ENCODE measurements around the gene UBE2O.

UBE2O gene

DNA sequence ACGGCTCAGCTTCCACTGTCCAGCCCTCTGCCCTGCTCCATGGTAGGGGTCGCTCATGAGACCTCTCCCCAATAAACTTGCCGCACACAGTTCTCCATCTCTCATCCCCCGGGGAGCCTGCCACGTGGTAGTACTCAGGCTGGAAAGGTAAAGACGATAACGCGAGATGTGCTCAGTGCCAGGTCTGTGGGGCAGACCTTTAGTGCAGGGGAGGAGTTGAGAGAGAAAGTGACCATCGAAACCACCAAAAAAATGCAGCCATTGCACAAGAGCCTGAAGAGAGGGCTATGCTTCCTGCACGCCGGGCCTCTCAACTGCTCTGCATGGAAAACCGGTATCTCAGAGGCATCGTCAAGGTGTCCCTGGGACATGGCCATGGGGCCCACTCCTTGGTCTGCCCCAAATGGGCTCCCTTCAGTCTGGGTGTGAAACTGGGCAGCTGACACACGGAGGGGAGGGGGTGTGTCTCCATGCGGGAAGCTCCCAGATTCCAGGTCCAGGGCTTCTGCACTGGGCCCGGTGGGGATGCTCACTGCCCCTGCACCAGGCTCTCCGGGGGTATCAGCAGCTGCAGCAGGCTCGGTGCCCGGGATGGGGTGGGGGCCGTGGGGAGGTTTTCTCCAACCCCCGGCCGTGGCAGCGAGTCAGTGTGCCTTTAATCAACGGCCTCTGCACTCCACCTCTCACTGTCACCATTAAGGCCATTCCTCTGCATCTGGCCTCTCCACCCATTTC, 9.8 kb upstream of the UBE2O start:
- no peak for DNase-seq

DNA sequence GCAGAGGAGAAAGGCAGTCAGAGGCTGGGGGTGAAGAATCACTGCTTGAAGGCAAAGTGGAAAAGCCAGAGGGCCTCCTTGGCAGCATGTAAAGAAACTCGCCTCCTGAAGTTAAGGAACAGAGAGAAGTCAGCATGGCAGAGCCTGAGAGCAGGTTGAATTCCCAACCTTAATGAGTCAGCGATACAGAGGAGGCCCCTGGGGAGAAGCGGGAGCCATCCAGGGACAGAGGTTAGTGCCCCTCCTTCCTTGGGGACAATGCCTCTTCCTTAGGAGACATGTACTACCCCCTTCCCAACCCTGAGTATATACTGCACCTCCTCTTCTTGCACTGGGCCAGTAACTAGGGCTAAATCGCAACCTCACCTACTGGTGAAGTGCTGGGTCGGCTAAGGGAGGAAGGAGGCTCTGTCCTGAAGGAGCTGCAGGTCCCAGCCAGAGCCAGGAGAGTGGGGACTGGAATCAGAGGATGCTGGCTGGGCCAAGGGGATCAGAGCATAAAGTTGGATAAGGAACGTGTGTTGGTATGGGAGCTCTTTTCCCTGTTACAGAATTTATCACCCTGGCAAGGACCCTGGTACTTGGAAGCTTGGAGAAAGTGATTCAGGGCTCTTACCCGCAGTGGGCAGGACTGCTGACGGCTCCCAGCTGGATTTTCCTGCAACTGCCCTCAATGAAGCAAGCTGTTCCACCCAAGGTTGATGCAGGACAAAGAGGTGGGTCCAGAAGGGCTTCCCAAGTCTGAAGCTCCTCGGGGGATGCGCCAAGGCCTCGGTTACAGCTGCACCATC, 9.0 kb upstream of the UBE2O start:
- no peak for DNase-seq

DNA sequence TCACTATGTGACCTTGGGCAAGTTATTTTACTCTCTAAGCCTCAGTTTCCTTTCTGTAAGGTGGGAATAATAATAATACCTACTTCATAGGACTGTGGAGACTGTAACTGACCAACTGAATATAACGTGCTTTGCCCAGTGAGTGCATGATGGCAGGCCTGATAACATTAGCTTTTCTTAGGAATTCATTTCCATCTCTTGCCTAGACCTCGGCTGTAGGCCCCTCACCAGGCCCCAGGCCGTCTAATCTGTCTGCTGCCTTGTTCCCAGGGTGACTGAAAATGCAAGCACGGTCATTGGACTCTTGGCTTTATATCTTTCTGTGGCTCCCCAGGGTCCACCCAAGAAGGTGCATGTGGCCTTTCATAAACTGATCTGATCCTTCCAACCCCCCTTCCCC, 6.7 kb upstream of the UBE2O start:
- DNase-seq = no peak

DNA sequence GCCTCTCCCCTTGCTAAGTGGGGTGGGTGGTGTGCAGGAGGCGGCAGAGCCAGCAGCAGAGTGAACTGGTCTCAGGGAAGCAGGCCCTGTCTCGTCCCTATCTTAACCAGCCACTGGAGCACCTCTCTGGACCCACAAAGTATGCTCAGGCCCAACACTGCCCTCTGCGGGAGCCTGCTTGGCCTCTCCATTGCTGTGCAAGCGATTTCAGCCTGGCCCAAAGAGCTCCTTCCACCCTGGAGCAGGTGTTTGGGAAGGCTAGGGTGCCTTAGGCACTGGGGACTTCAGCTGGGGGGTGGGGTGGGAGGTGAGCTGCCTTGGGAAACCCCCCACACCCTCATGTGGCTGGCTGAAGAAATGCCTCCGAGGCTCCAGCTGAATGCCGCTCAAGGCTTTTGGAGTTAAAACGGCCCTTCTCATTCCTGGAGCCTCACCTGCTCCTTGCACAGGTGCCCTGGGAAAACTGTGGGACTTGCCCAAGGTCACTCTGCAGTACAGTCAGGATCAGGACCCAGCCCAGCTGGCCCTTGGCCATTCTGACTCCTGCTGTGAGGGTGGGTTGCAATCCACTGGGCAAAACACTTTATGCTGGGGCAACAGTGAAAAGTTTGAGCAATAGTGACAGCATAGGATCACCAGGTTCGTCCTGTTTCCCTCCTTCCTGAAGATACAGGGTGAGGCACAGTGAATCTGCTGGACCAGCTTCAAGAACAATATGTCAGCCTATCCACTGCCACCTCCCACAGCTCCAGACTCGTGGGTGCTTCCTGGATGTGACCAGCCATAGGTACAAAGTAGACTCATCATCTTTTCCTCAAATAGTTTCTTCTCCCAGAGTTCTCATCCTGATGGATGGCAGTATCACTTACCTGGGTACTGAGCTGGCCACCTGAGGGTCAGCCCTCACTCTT, 5.9 kb upstream of the UBE2O start:
- DNase-seq = no peak

DNA sequence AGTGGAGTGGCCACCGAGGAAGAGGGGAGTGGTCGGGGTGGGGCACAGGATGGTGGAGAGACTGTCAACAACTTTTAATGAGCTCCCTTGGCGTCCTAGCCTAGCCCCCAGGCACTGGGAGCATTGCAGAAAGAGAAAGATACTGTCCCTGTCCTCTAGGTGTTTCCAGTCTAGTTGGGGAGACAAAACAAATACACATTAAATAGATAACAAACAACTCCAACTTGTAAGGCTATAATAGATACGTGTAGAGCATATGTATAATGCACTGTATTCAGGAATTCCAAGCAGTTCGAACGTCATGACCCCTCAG, 435 bp upstream of the UBE2O start:
- no peak for DNase-seq

DNA sequence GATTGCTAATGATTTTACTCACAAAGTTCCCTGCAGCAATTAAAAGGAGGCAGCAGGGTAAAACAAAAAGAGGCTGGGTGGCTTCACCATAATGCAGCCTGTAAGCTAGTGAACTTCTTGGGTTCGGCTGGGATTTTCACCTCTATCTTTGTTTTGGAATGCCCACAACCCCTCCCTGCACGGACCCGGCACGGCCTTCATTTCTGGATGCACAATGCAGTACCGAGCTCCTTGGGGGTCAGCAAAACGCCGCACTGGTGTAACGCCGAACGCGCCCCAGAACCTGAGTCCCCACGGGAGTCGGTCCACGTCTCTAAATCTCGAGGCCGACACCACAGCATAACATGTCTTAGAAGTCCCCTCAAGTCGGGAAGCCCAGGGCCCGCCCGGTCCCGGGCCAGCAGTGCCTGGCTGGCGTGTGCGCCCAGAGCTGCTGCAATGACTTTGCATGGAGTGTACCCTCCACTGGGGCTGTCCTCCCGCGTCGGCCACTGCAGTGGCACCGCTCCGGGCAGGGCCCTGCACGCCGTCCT, 759 bp downstream of the UBE2O start:
- no peak for DNase-seq

DNA sequence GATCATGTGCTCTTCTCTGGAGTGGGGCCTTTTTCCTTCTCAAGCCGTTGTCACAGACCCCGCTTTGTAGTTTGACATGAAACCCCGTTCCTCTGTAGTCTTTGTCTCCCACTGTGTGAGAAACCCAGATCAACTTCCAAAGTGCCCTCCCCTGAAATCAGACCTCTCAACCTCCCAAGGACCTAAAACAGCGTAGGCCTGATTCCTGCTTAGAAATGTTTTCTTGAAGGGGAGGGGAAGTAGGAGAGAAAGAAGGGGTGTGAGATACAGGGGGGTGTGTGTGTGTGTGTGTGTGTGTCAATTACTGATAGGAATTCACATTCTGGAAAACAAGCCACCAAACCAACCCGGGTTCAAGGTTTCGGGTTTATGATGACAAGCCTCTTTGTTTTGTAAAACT, 1.4 kb downstream of the UBE2O start:
- no peak for DNase-seq

DNA sequence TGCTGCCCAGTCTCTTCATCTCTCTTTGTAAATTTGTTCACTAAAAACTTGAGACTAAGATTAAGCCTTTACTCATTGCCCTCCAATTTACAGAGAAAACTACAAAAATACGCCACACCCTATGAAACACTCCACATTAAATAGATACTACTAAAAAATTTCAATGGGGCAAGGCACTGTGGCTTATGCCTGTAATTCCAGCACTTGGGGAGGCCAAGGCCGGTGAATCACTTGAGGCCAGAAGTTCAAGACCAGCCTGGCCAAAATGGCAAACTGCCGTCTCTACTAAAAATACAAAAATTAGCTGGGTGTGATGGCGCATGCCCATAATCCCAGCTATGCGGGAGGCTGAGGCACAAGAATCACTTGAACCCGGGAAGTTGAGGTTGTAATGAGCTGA, 3.8 kb downstream of the UBE2O start:
- DNase-seq = no peak

DNA sequence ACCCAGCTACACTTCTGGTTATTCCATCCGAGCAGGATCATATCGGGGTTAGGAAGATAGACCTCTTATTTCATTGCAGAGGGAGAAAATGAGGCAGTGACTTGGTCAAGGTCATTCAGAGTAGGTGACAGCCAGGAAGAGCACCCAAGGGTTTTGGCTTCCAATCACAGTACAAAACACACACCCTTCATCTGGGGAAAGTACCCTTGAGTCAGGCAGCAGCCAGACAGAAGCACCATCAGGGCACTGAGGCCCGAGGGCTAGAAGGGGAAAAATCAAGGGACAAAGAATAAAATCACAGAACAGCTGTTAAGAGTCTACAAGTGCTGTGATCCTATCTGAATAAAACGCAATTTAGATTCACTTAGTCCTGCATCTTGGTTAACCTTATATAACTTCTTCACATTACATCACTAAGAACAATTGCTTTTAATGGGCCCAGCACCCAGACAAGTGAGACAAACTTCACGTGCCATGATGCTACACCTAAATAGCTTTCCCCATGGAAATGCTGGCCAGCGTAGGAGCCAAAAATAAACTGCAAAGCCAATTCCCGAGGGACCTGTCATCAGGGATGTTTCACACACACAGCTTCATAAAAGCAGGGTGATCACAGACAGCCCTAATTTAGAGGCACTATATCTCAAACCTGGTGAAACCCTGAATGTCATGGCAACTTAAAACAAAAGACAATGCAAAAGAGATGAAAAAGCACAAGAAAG, 4.9 kb downstream of the UBE2O start:
- no peak for DNase-seq

DNA sequence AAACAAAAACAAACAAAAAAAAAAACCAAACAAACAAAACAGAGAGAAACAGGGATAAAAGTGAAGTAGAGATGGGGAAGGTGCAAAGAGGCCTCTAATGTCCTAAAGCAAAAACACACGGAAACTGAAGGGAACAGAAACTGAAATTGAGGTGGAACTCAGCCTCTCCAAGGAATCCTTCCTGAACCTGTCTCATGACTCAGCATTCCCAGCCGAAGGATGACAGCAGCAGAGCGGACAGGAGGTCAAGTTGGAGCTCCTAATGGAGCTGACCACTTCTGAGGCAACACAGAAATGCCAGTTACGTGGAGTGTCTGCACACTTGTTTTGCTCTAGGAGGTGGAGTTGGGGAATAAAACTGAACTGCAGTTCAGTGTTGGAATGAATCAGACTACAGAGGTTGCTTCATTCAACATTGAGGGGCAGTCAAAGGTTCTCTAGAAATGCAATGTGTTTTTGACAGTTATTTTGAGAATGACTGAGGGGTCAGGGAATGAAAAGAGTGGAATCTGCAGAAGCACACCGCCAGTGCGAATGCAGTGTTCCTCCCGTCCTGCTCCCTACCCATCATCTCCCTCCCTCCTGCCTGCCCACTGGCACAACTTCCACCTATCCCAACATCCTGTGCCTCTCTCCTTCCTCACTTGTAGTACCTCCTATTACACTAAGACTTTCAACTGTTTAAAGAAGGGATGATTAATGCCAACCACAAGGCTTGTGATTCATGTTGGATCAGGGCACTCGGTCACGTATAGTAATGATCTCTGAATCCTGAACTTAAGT, 6.3 kb downstream of the UBE2O start:
- DNase-seq = no peak

DNA sequence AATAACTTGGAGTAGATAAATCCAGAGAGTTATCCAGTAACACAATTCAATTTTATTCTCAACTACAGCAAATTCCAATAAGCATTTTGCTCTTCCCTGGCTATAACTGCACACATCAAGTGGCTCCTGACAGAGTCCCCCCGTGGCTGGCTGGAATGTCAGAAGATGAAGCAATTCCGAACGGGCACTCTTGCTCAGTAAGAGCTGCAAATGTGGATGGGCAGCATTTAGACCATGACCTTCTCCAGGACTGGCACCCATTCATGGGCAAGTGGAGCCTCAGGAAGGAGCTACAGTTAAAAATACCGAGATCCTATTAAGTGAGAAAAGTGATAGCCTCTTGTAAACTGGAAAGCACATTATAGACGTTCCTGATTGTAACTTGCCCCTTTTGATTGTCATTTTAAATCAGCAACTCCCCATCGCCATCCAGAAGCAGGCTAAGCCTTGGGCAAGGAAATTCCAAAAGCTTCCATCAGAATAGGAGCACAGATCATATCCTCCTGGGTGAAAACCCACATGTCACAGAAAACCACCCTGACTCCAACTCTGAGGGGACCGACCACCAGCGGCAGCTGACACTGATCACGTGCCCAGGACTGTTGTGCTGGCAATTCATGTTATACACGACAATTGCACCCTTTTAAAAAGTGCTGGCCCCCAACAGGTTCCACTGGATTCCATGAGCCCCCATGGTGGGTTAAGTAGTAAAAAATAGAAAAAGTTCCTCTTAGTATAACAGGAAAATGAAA, 7.1 kb downstream of the UBE2O start:
- DNase-seq = no peak

DNA sequence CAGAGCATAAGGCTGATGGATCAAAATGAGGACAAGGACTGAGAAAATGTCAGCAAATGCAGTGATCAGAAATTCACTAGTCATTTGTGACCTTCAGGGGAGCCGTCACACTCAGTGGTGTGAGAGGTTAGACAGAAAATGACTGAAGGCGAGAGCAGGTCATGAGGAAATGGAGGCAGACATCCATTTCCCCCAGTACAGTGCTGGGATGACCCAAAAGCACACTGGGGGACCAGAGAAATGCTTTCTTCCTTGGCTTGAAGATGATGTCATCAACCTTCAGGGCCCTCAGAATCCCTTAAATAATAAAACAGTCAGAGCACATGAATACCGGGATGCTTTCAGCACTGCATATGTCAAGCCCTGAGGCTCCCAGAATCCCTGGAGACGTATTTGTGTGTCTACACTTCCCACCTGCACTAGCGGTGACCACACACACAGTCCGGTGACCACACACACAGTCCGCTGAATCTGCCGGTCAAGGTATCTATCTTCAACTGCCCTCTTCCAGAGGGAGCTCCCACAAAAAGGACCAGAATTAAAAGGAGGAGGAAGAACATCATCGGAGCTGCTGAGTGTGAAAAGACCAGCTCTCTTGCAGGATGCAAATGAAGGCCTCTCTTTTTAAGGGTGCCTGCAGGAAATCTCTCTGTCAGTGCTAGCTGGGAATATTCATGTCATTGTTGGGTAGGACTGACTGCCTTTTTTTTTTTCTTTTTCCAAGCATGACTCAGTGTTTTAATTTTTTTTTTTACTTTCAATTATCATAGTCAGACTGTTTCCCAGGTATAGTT, 8.2 kb downstream of the UBE2O start:
- DNase-seq = no peak

DNA sequence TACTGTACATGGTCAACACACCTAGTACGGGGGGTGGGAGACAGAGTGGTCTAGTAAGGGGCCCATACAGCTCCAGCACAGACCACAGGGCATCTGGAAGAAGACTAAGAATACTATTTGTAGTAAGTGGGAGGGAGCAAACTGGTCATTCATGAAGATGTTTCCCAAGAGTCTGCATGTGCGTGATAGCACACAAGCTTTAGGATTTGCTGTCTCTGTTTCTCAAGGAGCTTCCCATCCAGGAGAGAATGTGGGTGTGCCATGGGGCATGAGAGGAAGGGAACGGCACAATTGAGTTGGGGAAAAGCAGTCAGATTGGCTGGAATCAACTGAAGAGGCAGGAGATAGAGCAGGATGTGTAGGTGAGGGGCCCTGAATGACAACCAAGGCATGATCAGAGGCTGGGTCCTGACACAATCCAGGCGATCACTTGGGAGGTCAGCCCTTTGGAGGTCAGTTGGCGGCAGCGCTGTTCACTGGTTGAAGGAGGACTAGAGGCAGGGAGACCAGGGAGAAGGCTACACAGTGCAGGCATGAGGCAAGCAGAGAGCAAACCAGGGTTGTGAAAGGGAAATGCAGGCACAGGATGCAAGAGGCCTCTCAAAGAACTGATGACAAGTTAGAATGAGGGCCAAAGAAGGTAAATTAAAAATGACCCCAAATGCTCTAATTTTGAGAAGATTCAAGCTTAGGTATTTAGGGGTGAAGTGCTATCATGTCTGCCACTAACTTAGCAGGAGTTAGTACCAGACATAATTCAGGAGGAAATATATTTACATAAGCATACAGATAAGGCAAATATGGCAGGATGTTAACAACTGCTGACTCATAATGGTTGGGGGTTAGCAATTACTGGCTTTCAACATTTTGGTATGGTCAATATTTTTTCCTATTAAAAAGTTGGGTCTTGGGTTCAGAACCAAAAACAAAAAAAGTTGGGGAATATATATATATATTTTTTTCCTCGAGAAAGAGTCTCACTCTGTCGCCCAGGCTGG, 10.3 kb downstream of the UBE2O start:
- no peak for DNase-seq

DNA sequence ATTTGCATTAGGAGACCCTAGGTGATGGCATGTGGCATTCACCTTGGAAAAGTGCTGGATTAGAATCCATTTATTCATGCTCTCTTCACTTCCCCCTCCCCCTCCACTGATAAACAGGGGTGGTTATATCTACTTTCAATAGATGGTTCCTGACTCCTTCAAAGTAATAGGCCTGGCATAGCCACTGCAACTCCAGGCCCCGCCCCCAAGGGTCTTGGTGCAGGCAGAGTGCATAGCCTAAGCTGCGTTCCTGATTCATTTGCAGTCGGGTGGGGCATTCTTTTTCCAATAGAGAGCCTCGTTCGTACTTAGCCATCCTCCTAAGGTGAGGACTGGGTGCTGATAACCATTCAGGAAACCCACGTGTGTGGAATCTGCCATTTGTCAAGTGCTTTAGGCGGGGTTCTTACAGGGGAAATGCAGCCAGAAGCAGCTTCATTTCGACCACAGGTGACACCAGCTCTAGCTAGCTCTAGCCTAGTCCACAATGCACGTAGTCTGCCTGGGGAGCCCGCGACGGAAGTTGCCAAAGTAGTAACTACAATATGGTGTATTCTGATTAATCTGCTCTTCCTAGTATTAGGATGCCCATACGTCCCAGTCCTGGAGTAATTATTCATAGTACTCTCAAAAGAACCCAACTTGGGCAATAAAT, 11.1 kb downstream of the UBE2O start:
- no peak for DNase-seq

DNA sequence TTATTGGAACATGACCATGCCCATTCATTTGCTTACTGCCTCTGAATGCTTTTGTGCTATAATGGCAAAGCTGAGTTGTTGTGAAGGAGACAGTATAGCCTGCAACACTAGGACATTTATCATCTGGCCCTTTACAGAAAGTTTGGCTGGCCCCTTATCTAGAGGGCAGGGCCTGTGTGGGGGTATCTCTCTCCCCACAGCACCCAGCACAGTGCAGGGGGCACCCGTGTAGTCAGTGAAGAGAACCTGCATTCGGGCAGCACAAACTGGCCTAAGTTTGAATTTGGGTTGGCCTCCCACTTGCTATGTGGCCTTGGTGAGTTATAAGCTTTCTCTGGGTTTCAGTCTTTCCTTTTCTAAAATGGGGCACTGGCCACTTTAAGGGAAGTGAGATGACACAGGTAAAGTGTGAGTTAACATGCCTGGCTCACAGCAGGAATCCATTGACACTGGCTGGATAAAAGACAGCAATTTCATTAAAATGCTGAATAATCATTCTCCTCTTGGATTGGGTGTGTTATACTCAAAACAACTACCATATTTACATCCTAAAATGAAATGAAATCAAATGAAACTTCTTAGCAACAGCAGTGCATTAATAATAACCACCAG, 12.1 kb downstream of the UBE2O start:
- no peak for DNase-seq

DNA sequence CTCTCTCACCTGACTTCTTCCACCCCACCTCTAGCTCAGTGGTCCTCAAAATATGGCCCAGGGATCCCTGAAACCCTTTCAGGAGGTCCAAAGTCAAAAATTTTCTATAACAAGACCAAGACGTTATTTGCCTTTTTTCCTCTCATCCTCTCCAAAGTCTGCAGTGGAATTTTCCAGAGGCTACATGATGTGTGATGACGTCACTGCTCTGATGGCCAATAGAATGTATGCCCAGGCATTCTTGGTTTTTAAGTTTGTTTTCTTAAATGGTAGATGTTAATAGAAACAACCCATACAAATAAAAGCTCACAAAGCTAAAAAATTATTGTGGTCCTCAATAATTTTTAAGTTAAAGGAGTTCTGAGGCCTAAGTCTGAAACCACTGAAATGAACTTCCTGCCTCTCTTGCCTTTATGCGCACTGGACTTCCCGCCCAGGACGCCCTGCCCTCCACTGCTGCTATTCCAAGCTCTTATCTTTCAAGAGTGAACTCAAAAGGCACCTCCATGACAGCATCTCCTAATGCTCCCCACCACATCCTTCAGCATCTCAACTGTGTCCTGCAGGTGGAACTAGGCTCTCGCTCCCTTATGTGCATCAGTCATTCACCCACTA, 13.5 kb downstream of the UBE2O start:
- DNase-seq = no peak

DNA sequence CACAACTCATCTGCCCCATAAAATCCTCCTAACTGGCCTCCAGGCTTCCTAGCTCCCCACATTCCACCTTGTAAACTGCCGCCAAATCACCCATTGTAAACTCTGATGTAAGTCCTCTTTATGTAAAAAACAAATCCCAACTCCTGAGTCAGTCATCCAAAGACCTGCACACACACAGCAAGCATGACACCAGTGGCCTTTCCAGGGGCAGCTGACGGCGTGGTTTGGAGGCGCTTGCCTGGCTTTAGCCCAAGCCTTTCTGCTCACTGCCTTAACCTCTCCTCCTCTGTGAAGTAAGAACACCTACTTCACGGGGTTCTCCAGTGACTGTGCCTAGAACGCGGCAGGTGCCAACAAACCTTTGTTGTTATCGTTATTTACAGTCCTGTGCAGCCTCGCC, 14.0 kb downstream of the UBE2O start:
- no peak for DNase-seq

Measured in activated T-cell treated with anti-CD3 and anti-CD28 coated beads for 4 hours (primary cell).